OCI-LY7 (cell line): ENCODE data around the gene RBM18. TPM values are rescaled to one million over a fixed set of nuclear protein-coding genes. Genes with fewer than 3 reads are reported as not detected.
A peak's percentile ranks its signal among the peaks of the same experiment; 100 is the strongest.

Experiments
- BruUV-seq: library from RNA; stranded (reverse); fragments of 400-500 nt; replicated peaks from 2 replicates; lab custom pipeline; 2021; lab: Mats Ljungman, UMichigan
- CTCF ChIA-PET: fragments of 300-600 bp; sonication (Branson Sonifier 250); formaldehyde crosslinking; loops from one replicate; lab custom pipeline; 2022; ENCODE audit warnings: antibody characterized with exemption; ENCODE audit not compliant: unreplicated experiment; lab: Charles Lee
- POLR2A ChIA-PET: fragments of 300-600 bp; sonication (Branson Sonifier 250); formaldehyde crosslinking; loops from one replicate; lab custom pipeline; 2022; ENCODE audit warnings: antibody characterized with exemption; lab: Charles Lee
- DNase-seq: peaks from one replicate; pipeline ENCODE4 v3.0.0-alpha.2; 2015; ENCODE audit warnings: low spot score
- H2AFZ ChIP-seq: fragments of 200-600 bp; sonication (generic), shearing (Covaris generic); 2 replicates; pipeline ENCODE4 v1.6.1; 2014; ENCODE audit warnings: mild to moderate bottlenecking, antibody characterized with exemption, low read length, moderate library complexity
- H3K27ac ChIP-seq: fragments of 200-600 bp; sonication (generic); 2 replicates; pipeline ENCODE4 v1.5.1; 2014; ENCODE audit warnings: mixed run types, low read depth, mild to moderate bottlenecking, moderate library complexity, low read length, inconsistent platforms; ENCODE audit not compliant: poor library complexity, severe bottlenecking
- H3K36me3 ChIP-seq: fragments of 200-600 bp; sonication (generic); 2 replicates; pipeline ENCODE4 v1.6.1; 2014; ENCODE audit warnings: mild to moderate bottlenecking, antibody characterized with exemption, low read length, moderate library complexity, mixed read lengths; ENCODE audit not compliant: insufficient read depth
- H3K4me1 ChIP-seq: fragments of 200-600 bp; sonication (generic); 2 replicates; pipeline ENCODE4 v1.5.1; 2014; ENCODE audit warnings: mild to moderate bottlenecking, low read length; ENCODE audit not compliant: insufficient read depth, poor library complexity, severe bottlenecking
- H3K4me2 ChIP-seq: fragments of 200-600 bp; sonication (generic); 2 replicates; pipeline ENCODE4 v1.6.1; 2014; ENCODE audit warnings: mild to moderate bottlenecking, low read length
- H3K4me3 ChIP-seq: fragments of 200-600 bp; sonication (generic); 2 replicates; pipeline ENCODE4 v1.5.1; 2014; ENCODE audit warnings: mild to moderate bottlenecking, low read depth, low read length; ENCODE audit not compliant: poor library complexity, severe bottlenecking
- H3K79me2 ChIP-seq: fragments of 200-600 bp; sonication (generic); 2 replicates; pipeline ENCODE4 v1.6.1; 2016; ENCODE audit warnings: low read depth, mild to moderate bottlenecking, low read length, moderate library complexity, mixed read lengths; ENCODE audit not compliant: insufficient read depth
- H3K9me2 ChIP-seq: fragments of 200-600 bp; sonication (generic); 2 replicates; pipeline ENCODE4 v1.6.1; 2016; ENCODE audit warnings: mild to moderate bottlenecking, low read length, mixed read lengths; ENCODE audit not compliant: insufficient read depth
- H3K9me3 ChIP-seq: fragments of 200-600 bp; sonication (generic); 2 replicates; pipeline ENCODE4 v1.6.1; 2014; ENCODE audit warnings: mild to moderate bottlenecking, mixed run types, low read length, mixed read lengths
- H4K20me1 ChIP-seq: fragments of 200-600 bp; sonication (generic); 2 replicates; pipeline ENCODE4 v1.6.1; 2014; ENCODE audit warnings: mild to moderate bottlenecking, antibody characterized with exemption, low read length, moderate library complexity, mixed read lengths; ENCODE audit not compliant: insufficient read depth
- EZH2phosphoT487 ChIP-seq: fragments of 200-600 bp; sonication (generic); IDR thresholded peaks from 2 replicates; pipeline ENCODE4 v1.6.1; 2018; ENCODE audit warnings: low read depth, borderline replicate concordance, mild to moderate bottlenecking, mixed run types, antibody characterized with exemption, low read length, moderate library complexity, mixed read lengths
- intact Hi-C: fragments of 100-400 bp; cut with micrococcal nuclease; formaldehyde crosslinking; loops from one replicate; pipeline ENCODE4 v1.10.0; 2022; ENCODE audit not compliant: unreplicated experiment
- total RNA-seq, 2 experiments: library from RNA; depleted of rRNA in 1 of 2; stranded (reverse); fragments of >200 nt in 1 of 2; shearing (Covaris generic) in 1 of 2; gene quantifications; 2 replicates each; pipeline ENCODE4 v1.2.3, GENCODE V29; 2014 to 2022
- TF ChIP-seq, protein P1 (sequence below): fragments of 200-600 bp; sonication (generic); conservative IDR thresholded peaks from 2 replicates; pipeline ENCODE4 v1.5.1; 2014; ENCODE audit warnings: mild to moderate bottlenecking, antibody characterized with exemption, low read length, moderate library complexity, mixed read lengths

RBM18 gene
- total RNA-seq, 2 experiments from 2014 or later = 8.3 to 22.2 TPM

DNA sequence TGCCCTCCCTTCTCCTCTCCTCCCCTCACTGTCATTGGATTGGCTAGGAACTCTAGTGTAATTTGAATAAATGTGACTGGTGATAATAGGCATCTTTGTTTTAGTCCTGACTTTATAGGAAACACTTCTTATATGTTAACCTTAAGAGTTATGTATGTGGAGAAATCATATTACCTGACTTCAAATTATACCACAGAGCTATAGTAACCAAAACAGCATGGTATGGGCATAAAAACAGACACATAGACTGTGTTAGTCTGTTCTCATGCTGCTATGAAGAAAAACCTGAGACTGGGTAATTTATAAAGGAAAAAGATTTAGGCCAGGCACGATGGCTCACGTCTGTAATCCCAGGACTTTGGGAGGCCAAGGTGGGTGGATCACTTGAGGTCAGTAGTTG lies 9.4 kb upstream of the RBM18 start:
- no peak for DNase-seq
- Histone ChIP-seq H3K4me1 (no peaks in the 10 kb centered on the region), H3K27ac (no peak overlapping the region), H3K9me3 (peaks cover 48% of the 10 kb centered on the region), H3K4me2 (no peak overlapping the region), H3K79me2 (peaks cover 89% of the 10 kb centered on the region; the same call in 1 of the 2 replicates), H2AFZ (no peak overlapping the region), H3K4me3 (no peak overlapping the region), H3K36me3 (peaks cover 89% of the 10 kb centered on the region), H3K9me2 (no peaks in the 10 kb centered on the region), H4K20me1 (no peaks in the 10 kb centered on the region; the same call in 1 of the 2 replicates)
- ChIA-PET POLR2A (no interaction called here), CTCF (no interaction called here)
- no peak for TF ChIP-seq EZH2phosphoT487
- TF ChIP-seq, protein P1, sequence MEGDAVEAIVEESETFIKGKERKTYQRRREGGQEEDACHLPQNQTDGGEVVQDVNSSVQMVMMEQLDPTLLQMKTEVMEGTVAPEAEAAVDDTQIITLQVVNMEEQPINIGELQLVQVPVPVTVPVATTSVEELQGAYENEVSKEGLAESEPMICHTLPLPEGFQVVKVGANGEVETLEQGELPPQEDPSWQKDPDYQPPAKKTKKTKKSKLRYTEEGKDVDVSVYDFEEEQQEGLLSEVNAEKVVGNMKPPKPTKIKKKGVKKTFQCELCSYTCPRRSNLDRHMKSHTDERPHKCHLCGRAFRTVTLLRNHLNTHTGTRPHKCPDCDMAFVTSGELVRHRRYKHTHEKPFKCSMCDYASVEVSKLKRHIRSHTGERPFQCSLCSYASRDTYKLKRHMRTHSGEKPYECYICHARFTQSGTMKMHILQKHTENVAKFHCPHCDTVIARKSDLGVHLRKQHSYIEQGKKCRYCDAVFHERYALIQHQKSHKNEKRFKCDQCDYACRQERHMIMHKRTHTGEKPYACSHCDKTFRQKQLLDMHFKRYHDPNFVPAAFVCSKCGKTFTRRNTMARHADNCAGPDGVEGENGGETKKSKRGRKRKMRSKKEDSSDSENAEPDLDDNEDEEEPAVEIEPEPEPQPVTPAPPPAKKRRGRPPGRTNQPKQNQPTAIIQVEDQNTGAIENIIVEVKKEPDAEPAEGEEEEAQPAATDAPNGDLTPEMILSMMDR = no peak
- BruUV-seq = no TSS peak
- intact Hi-C loops = no loop called here

DNA sequence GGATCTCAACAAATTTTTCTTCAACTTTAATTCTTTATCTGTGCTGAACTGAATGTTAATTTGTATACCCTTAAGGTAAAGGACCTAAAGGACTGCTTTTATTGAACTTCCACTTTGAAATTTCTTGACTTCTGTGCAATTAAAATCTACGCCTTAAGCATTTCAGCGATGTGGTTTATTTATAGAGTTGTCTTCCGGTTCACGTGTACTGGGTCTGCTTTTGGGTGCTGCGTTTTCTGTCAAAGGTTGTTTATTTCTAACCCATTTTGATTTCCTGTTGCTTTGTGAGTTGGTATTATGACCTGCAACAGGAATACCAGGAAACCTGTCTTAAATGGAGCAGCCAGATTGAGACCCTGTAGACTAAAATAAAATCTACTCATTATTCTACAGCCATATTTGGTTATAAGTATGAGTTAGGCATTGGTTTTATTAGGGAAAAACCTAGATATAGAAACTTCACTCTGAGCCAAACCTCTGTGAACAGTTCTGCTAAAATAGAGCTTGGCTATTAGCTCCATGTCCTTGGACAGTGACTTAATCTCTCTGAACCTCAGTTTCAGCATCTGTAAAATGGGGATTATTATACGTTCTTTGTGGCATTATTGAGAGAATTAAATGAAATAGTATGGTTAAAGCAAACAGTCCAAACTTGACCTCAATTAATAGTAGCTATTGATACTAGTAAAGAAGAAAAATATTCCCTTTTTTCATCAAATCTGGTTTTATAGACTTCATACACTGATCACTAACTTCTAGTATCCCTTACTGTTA lies 3.6 kb upstream of the RBM18 start:
- H3K4me2 ChIP-seq = peak overlapping the region; percentile 62

More for the DNA sequence above, 3.6 kb upstream of the RBM18 start:
- H4K20me1 ChIP-seq = peaks cover 10% of the 10 kb centered on the region; the same call in 1 of the 2 replicates
- no peaks in the 10 kb centered on the region for H3K9me2 ChIP-seq
- ChIA-PET CTCF (no interaction called here), POLR2A (interaction anchor here (1.0 to 2.1 kb wide), 2 partner anchors 12 to 17 kb away, joined by 3 to 7 read pairs; no protein-coding TSS in a partner anchor)
- H3K4me3 ChIP-seq = peak overlapping the region; percentile 43
- peaks cover 82% of the 10 kb centered on the region for H3K79me2 ChIP-seq
- H2AFZ ChIP-seq = peak overlapping the region; percentile 14; the same call in 1 of the 2 replicates
- peaks cover 33% of the 10 kb centered on the region for H3K4me1 ChIP-seq
- H3K27ac ChIP-seq = peak overlapping the region; percentile 91
- peak; percentile 63 for DNase-seq
- peaks cover 41% of the 10 kb centered on the region for H3K36me3 ChIP-seq
- intact Hi-C loops = loop anchor here (10.0 kb wide), 1 partner anchor 667 kb away; the partner anchor contains the start of gene ZBTB26
- no TSS peak for BruUV-seq
- TF ChIP-seq EZH2phosphoT487 = no peak
- TF ChIP-seq, protein P1 = no peak
- H3K9me3 ChIP-seq = peaks cover under 1% of the 10 kb centered on the region; the same call in 1 of the 2 replicates
